DND-41 (cell line): ENCODE data around the gene ATXN1.

ENCODE experiments used
- EZH2 ChIP-seq: IDR thresholded peaks from 3 replicates; pipeline ENCODE4 v1.6.1; 2012; ENCODE audit warnings: borderline replicate concordance, low read depth, mild to moderate bottlenecking, moderate library complexity, low read length, inconsistent platforms; ENCODE audit not compliant: severe bottlenecking
- TF ChIP-seq, protein P1 (sequence below): IDR thresholded peaks from 2 replicates; pipeline ENCODE4 v1.5.1; 2012; ENCODE audit warnings: borderline replicate concordance, low read length, moderate library complexity, mild to moderate bottlenecking; ENCODE audit not compliant: poor library complexity, severe bottlenecking; ENCODE audit errors: extremely low read depth

GRCh38 chr6:16539086-16539931 lies 222.0 kb downstream of the ATXN1 start:
- no peak for TF ChIP-seq EZH2
- TF ChIP-seq, protein P1, sequence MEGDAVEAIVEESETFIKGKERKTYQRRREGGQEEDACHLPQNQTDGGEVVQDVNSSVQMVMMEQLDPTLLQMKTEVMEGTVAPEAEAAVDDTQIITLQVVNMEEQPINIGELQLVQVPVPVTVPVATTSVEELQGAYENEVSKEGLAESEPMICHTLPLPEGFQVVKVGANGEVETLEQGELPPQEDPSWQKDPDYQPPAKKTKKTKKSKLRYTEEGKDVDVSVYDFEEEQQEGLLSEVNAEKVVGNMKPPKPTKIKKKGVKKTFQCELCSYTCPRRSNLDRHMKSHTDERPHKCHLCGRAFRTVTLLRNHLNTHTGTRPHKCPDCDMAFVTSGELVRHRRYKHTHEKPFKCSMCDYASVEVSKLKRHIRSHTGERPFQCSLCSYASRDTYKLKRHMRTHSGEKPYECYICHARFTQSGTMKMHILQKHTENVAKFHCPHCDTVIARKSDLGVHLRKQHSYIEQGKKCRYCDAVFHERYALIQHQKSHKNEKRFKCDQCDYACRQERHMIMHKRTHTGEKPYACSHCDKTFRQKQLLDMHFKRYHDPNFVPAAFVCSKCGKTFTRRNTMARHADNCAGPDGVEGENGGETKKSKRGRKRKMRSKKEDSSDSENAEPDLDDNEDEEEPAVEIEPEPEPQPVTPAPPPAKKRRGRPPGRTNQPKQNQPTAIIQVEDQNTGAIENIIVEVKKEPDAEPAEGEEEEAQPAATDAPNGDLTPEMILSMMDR: no peak
